ENCODE data around the gene PLLP. TPM values are rescaled to one million over a fixed set of nuclear protein-coding genes. Genes with fewer than 3 reads are reported as not detected.
A peak's percentile ranks its signal among the peaks of the same experiment; 100 is the strongest.
"Not testable (repeated sequence)": the region's sequence is repeated elsewhere in the genome, so short reads cannot be mapped to it uniquely, and the experiment has no call there.

Gene PLLP
- total RNA-seq, 1 donor from 2014 or later: 0.79 TPM

- no peak for TF ChIP-seq CTCF (conservative IDR thresholded peaks at IDR 0.05)
- DNase-seq (ENCODE audit: low read depth, low spot score): no peak
- peak overlapping the region; percentile 19 for H3K27ac Mint-ChIP-seq (ENCODE audit: unreplicated experiment)
- H3K4me3 Mint-ChIP-seq: no peak overlapping the region
- H3K9me3 Mint-ChIP-seq: no peaks in the 10 kb centered on the region
- peaks cover 4% of the 10 kb centered on the region for H3K4me1 Mint-ChIP-seq
- peaks cover 24% of the 10 kb centered on the region for H3K27me3 Mint-ChIP-seq (ENCODE audit: low read depth)
- H3K36me3 Mint-ChIP-seq (ENCODE audit: low read depth): no peaks in the 10 kb centered on the region
Observed at GRCh38 chr16:57278494-57278893, 6.0 kb downstream of the PLLP start.

- H3K4me3 Mint-ChIP-seq: no peak overlapping the region
- H3K27ac Mint-ChIP-seq (ENCODE audit: unreplicated experiment): no peak overlapping the region
Observed at GRCh38 chr16:57277586-57277985, 6.9 kb downstream of the PLLP start.

GRCh38 chr16:57276596-57276995 lies 7.9 kb downstream of the PLLP start:
- Mint-ChIP-seq H3K9me3 (no peaks in the 10 kb centered on the region), H3K4me3 (no peak overlapping the region), H3K27ac (ENCODE audit: unreplicated experiment) (no peak overlapping the region), H3K4me1 (peaks cover 4% of the 10 kb centered on the region), H3K27me3 (ENCODE audit: low read depth) (peaks cover 6% of the 10 kb centered on the region), H3K36me3 (ENCODE audit: low read depth) (no peaks in the 10 kb centered on the region)
- no peak for DNase-seq (ENCODE audit: low read depth, low spot score)
- no peak for TF ChIP-seq CTCF (conservative IDR thresholded peaks at IDR 0.05)

More at GRCh38 chr16:57277586-57277985, 6.9 kb downstream of the PLLP start:
- no peaks in the 10 kb centered on the region for H3K9me3 Mint-ChIP-seq
- no peak for DNase-seq (ENCODE audit: low read depth, low spot score)
- peaks cover 4% of the 10 kb centered on the region for H3K4me1 Mint-ChIP-seq
- TF ChIP-seq CTCF (conservative IDR thresholded peaks at IDR 0.05): no peak
- H3K27me3 Mint-ChIP-seq (ENCODE audit: low read depth): peaks cover 15% of the 10 kb centered on the region
- no peaks in the 10 kb centered on the region for H3K36me3 Mint-ChIP-seq (ENCODE audit: low read depth)

- not testable (repeated sequence) for H3K27ac Mint-ChIP-seq (ENCODE audit: unreplicated experiment); DNase-seq (ENCODE audit: low read depth, low spot score); H3K4me1 Mint-ChIP-seq; H3K27me3 Mint-ChIP-seq (ENCODE audit: low read depth); H3K9me3 Mint-ChIP-seq; H3K4me3 Mint-ChIP-seq; H3K36me3 Mint-ChIP-seq (ENCODE audit: low read depth)
Observed at GRCh38 chr16:57275946-57276345, 8.5 kb downstream of the PLLP start.

- TF ChIP-seq CTCF (conservative IDR thresholded peaks at IDR 0.05): no peak
- DNase-seq (ENCODE audit: low read depth, low spot score): no peak
- no peaks in the 10 kb centered on the region for H3K9me3 Mint-ChIP-seq
- no peaks in the 10 kb centered on the region for H3K36me3 Mint-ChIP-seq (ENCODE audit: low read depth)
- peaks cover 14% of the 10 kb centered on the region for H3K4me1 Mint-ChIP-seq
- no peak overlapping the region for H3K4me3 Mint-ChIP-seq
- no peaks in the 10 kb centered on the region for H3K27me3 Mint-ChIP-seq (ENCODE audit: low read depth)
- no peak overlapping the region for H3K27ac Mint-ChIP-seq (ENCODE audit: unreplicated experiment)
Observed at GRCh38 chr16:57273826-57274225, 10.6 kb downstream of the PLLP start.

GRCh38 chr16:57273359-57273758 lies 11.1 kb downstream of the PLLP start:
- no peak for DNase-seq (ENCODE audit: low read depth, low spot score)
- H3K27ac Mint-ChIP-seq (ENCODE audit: unreplicated experiment): no peak overlapping the region
- H3K4me3 Mint-ChIP-seq: no peak overlapping the region
- H3K4me1 Mint-ChIP-seq: peaks cover 14% of the 10 kb centered on the region
- TF ChIP-seq CTCF (conservative IDR thresholded peaks at IDR 0.05): no peak
- H3K27me3 Mint-ChIP-seq (ENCODE audit: low read depth): no peaks in the 10 kb centered on the region
- no peaks in the 10 kb centered on the region for H3K36me3 Mint-ChIP-seq (ENCODE audit: low read depth)
- H3K9me3 Mint-ChIP-seq: no peaks in the 10 kb centered on the region
